ENCODE data around the gene CD83.

CD83 gene

DNA sequence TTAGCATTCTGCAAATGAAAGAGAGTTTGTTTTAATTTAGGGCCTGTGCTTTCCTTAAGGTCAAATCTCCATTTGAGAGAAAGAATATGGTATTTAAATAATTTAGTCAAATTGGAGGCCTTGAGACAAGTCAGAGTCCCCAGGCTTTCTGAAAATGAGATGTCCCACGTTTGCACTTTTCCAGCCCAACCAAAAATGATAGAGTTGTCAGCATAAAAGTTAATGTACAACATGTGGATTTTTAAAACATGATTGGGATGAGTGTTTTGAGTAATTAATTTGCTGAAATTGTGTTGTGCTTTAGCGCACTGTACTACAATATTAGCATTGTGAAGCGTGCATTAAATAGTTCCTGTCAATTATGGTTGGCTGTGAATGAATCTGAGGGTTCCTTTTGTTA, 10.0 kb downstream of the CD83 start:
- no peak for DNase-seq

GRCh38 chr6:14128012-14128411, 10.4 kb downstream of the CD83 start:
- no peak for DNase-seq

GRCh38 chr6:14128746-14129145, 11.2 kb downstream of the CD83 start:
- DNase-seq, result no peak

DNA sequence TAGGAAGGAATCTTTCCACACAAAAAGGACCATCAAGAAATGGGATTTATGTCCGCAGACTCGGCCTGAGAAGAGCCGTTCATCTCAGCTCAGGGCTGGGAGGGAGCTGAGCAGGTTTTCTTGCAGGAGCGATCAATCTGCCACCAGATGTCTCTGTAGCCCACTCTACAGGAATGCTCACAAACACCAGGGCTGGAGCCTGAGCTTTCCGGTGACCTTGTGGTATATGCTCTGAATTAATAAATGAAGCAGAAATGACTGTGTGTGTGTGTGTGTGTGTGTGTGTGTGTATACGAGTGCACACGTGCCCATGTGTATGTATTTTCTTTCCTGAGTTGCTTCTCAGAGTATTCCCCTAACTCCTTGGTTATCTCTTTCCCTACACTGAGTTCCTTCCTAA, 12.0 kb downstream of the CD83 start:
- no peak for DNase-seq

GRCh38 chr6:14130435-14131075, 13.0 kb downstream of the CD83 start:
- DNase-seq, result no peak

DNA sequence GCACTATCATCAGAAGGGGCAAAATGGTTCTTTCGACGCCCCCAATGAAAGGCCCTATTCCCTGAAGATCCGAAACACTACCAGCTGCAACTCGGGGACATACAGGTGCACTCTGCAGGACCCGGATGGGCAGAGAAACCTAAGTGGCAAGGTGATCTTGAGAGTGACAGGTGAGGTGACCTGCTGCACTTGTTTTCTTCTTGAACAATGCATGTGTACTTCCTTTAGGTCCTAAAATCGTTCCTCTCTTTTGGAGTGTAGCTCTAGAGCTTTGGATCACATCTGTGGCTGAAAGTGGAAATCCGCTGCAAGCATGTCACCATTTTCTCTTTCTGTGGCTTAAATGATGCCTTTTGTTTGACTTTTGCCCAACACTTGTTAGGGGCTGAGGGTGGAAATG, 14.0 kb downstream of the CD83 start:
- no peak for DNase-seq

- no peak for DNase-seq
Observed at GRCh38 chr6:14132244-14132920, 14.8 kb downstream of the CD83 start.

DNA sequence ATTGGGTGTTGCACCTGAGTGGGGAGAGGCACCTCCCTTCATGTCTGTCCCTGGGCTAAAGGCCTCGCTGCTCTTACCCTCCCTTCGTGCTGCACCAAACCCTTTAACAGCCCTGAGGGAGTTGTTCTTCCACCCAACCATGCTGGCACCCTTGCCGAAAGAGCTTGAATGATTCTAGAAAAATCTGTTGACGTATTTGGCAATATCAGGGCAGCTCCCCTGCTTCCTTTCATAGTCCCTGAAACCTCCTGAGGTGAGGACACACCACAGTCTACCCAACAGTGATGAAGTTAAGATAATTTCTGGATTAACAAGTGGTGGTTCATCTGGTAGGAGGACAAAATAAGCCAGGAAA, 15.3 kb downstream of the CD83 start:
- DNase-seq, result no peak

GRCh38 chr6:14134211-14134910, 16.8 kb downstream of the CD83 start:
- DNase-seq, result no peak

DNA sequence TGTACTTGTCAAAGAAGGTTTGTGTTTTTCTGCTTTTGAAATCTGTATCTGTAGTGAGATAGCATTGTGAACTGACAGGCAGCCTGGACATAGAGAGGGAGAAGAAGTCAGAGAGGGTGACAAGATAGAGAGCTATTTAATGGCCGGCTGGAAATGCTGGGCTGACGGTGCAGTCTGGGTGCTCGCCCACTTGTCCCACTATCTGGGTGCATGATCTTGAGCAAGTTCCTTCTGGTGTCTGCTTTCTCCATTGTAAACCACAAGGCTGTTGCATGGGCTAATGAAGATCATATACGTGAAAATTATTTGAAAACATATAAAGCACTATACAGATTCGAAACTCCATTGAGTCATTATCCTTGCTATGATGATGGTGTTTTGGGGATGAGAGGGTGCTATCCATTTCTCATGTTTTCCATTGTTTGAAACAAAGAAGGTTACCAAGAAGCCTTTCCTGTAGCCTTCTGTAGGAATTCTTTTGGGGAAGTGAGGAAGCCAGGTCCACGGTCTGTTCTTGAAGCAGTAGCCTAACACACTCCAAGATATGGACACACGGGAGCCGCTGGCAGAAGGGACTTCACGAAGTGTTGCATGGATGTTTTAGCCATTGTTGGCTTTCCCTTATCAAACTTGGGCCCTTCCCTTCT, 18.4 kb downstream of the CD83 start:
- DNase-seq, result no peak

DNA sequence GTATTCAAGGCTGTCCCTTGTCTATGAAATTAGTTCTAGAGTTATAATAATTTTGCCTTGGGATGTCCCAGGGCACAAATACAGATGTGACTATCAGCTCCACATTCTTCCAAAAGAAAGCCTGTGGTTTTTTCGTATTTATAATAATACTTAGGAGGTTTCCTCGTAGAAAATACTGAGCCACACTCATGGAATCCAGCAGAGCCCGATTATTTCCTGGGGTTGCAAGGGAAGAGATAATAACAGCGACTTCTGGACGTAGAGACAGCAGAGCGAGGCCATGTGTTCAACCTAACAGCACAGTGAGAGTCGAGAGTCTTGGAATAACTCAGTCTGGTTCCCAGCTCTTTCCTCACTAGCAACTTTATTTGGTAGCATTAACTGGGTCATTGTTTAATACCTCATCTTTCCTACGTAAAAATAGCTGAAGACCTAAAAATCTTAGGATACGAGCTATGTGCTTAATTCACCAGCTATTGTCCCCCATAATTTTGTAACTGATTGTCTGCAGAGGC, 21.2 kb downstream of the CD83 start:
- no peak for DNase-seq

DNA sequence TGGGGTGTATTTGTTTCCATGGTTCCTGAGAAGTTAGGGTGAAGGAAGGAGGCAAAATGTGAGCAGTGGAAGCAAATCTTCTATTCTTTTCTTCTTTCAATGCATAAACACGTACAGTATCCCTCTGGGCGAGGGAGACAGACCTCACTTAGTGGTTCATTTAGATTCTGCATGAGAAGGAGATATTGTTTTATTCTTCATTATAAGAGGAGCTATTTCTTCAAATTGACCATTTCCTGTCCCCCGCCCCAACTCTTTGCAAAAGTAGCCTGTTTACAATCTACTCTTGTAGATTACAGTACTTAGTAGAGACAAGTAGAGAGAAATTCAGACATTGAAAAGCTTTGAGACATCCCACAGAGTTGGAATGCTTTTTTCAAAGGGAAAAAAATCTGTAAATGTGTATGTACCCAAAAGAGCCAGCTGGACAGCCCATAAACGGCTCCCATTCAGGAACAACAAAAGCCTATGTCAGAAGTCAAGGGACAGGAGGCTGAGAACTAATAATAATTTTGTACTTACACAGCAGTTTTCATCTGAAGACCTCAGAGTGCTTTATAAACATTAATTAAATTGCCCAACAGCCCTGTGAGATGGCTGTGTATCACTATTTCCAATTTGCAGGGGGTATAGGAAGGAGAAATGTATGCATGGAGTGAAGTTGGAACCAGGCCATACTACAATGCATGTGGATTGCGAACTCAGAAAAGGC, 23.9 kb downstream of the CD83 start:
- no peak for DNase-seq

- no peak for DNase-seq
Observed at GRCh38 chr6:14142063-14142450, 24.5 kb downstream of the CD83 start.

- no peak for DNase-seq
Observed at GRCh38 chr6:14142511-14143223, 25.1 kb downstream of the CD83 start.

DNA sequence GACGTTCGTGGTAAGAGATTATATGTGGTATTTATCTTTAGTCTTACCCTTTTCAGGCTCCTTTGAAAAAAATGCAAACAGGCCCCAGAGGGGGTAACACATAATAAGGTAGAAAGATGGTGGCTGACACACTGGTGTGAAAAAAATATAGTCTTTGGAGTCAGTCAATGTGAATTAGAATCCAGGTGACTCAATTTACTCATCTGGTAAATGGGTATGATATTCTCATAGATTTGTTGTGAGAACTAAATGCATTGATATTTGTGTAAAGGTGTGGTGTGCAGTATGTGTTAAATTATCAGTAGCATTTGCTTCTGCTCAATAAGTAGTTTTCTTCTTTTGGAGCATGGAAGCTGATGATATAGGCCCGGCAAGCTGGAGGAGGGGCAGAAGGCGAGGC, 25.7 kb downstream of the CD83 start:
- no peak for DNase-seq

DNA sequence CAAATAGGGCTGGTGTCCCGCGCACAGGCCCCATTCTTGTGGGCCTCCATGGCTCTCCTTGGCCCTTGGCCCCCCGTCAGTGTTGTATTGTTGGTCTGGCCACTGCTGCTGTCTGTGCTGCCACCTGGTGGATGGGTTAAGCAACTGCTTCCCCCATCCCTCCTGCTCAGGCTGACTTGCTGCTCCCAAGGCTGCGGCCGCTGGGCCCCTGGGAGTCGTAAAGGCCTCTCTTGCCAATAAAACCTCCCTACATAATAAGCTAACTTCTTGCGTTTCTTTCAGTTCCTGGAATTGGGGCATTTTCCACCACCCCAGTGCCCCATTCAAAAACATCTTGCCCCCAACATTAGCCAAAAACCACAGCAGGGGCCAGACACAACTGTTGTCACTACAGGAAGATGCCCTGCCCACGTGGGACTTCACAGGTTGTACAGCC, 27.1 kb downstream of the CD83 start:
- peak; percentile 74 for DNase-seq

GRCh38 chr6:14146506-14147096, 29.0 kb downstream of the CD83 start:
- DNase-seq, result no peak

DNA sequence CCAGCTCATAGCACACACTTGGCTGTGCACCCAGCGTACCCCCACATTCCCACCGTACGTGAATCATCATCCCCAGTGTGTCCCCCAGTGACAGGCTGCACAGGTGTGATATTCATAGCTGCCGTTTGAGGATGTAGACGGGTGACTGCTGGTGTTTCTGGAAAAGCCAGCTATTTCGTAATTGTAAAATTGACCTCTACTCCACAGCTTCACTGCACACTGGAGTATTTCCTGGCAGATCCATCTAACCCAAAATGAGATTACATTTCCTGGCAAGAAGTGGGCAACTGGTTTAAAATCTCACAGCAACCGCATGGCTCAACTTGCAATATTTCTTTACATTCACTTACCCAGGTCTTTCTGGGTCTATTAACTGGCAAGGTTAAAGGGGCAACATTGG, 30.3 kb downstream of the CD83 start:
- DNase-seq, result no peak

DNA sequence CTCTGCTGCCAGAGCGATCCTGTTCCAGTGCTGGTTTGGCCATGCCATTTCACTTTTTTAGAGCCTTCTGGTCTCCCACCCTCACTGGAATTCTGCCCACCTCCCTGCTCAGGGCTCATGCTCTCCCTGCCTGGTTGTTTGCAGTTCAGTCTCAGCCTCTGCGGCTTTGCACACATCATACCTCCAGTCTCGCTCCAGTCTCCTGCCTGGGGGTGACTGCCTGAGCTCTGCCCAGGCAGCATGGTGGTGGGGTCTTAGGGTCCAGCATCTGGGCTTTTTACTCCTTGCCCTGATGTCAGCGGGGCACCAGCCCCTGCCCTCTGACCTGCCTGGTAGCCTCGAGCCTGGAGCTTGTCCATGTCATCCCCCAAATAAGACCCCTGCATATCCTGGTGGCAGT, 30.9 kb downstream of the CD83 start:
- DNase-seq, result no peak

DNA sequence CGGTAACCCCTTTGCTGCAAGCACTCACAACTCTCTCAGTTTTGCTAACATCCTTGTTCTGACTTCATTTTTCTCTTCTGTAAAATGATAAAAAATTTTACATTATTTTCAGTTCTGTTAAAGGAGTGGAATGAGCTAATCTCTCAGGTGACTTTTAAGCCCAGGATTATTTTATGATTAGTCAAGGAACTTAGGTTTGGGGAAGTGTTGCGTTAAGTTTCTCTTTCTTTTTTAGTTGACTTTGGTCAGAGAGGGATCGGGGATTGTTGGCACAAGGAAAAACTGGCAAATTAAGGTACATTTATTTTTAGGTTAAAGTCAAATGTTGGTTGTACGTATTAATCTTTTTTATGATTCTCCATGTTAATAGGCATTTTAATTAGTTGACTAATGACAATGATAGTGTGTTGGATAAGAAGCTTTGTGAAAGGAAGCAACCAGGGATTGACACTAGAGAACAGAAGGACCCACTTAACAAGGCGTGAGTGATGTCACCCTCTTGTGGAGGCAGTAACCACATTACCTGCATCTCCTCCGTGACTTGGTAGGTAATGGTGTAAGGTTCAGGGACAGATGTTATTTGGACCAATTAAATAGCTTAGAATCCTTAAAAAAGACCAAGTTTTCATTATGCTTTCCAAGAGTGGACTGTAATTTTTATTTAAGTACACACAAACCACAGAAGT, 31.6 kb downstream of the CD83 start:
- no peak for DNase-seq

GRCh38 chr6:14149739-14150130, 32.2 kb downstream of the CD83 start:
- DNase-seq, result no peak

All from CD4-positive, alpha-beta T cell treated with Interleukin-17A for 1 hour (primary cell).